Cardiac muscle cell (in vitro differentiated cells and primary cell): ENCODE results near the gene HSPH1. TPM values are rescaled to one million over a fixed set of nuclear protein-coding genes. Genes with fewer than 3 reads are reported as not detected.

Experiments
- DNase-seq, 2 donors: peaks; one replicate each; pipeline versions ENCODE4 v3.0.0 to v3.0.0-alpha.2; 2010 to 2017; ENCODE audit warnings: low read depth in 1 of 2, low spot score in 1 of 2
- H3K27ac ChIP-seq: fragments of 200-600 bp; sonication (generic); 2 replicates; pipeline ENCODE4 v1.5.1; 2016
- H3K27me3 ChIP-seq: fragments of 200-600 bp; sonication (generic); 2 replicates; pipeline ENCODE4 v1.6.0; 2016; ENCODE audit warnings: control low read depth
- H3K36me3 ChIP-seq: fragments of 200-600 bp; sonication (generic); 2 replicates; pipeline ENCODE4 v1.5.1; 2016; ENCODE audit warnings: control low read depth
- H3K4me1 ChIP-seq: fragments of 200-600 bp; sonication (generic); 2 replicates; pipeline ENCODE4 v1.8.1; 2017; ENCODE audit warnings: low read depth, mild to moderate bottlenecking, mixed run types
- H3K4me3 ChIP-seq: fragments of 200-600 bp; sonication (generic); 2 replicates; pipeline ENCODE4 v1.5.1; 2016; ENCODE audit warnings: mild to moderate bottlenecking
- H3K9me3 ChIP-seq: fragments of 200-600 bp; sonication (generic); 2 replicates; pipeline ENCODE4 v1.5.1; 2017; ENCODE audit warnings: low read depth, mild to moderate bottlenecking, control low read depth
- polyA plus RNA-seq: library from polyadenylated mRNA; unstranded; fragments of >200 nt; fragmentation: Nextera tagmentation; extraction: Ambion mirVana; gene quantifications from 2 replicates; pipeline ENCODE4 v1.2.1, GENCODE V29; 2016
- total RNA-seq: library from RNA; depleted of rRNA; stranded (reverse); fragments of >200 nt; gene quantifications from 2 replicates; pipeline ENCODE4 v1.2.3, GENCODE V29; 2016
- TF ChIP-seq, protein P1 (sequence below): IDR thresholded peaks from 2 replicates; pipeline ENCODE4 v1.5.1; 2012; ENCODE audit warnings: low read depth, mild to moderate bottlenecking, low read length

HSPH1 gene
- total and polyA plus RNA-seq, 2 experiments from 2014 or later = 25.8 to 50.8 TPM

DNA sequence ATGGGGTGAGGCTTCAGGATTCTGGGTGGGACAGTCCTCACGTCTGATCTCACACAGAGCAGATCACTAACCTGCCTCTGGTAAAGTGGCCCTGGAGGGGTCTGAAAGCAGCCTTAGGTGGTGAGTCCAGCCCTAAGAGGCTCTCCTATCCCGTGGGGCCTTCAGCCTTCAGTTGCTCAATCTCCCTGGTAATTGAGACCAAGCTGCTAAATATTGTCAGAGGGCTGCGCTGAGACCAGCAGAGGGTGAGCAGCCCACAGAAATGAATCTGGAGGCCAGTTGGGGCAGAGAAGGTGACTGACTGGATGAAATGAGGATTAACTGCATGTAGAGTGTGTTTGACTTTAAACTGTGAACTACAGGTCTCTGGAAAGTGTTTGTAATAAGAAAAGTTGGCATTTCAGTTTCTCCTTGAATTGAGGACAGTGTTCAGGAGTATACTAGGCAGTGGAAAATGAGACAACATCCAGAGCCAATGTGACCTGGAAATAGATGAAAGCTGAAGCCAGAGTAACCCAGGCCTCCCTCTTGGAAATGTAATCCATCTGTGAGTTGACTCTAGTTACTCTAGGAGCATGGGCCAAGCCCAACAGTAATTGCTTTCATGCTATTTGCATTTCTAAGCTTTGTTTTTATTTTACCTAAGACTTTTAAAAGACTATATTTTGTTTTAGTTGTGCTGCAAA is 14.3 kb upstream of the HSPH1 start:
- H3K9me3 ChIP-seq = no peaks in the 10 kb centered on the region
- no peaks in the 10 kb centered on the region for H3K27me3 ChIP-seq
- H3K4me1 ChIP-seq = no peaks in the 10 kb centered on the region
- no peak for DNase-seq
- TF ChIP-seq, protein P1, sequence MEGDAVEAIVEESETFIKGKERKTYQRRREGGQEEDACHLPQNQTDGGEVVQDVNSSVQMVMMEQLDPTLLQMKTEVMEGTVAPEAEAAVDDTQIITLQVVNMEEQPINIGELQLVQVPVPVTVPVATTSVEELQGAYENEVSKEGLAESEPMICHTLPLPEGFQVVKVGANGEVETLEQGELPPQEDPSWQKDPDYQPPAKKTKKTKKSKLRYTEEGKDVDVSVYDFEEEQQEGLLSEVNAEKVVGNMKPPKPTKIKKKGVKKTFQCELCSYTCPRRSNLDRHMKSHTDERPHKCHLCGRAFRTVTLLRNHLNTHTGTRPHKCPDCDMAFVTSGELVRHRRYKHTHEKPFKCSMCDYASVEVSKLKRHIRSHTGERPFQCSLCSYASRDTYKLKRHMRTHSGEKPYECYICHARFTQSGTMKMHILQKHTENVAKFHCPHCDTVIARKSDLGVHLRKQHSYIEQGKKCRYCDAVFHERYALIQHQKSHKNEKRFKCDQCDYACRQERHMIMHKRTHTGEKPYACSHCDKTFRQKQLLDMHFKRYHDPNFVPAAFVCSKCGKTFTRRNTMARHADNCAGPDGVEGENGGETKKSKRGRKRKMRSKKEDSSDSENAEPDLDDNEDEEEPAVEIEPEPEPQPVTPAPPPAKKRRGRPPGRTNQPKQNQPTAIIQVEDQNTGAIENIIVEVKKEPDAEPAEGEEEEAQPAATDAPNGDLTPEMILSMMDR = no peak
- no peak overlapping the region for H3K4me3 ChIP-seq
- H3K27ac ChIP-seq = no peak overlapping the region
- no peaks in the 10 kb centered on the region for H3K36me3 ChIP-seq

DNA sequence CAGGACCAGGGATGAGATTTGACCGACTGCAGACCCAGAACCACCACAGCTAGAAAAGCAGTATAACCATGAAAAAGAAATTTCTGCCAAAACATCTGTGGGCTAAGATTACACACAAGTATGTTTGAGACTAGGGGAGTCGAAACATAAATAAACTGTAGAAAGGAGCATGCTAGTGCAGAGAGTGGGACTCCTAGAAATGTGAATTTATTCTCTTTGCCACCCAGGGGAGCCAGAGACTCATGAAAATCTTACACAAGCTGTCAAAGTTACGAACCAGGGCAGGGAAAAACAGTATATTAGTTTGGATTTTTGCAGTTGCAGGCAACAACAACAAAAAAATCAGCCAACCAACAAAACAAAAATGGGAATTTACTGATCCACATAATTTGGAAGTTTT is 12.3 kb upstream of the HSPH1 start:
- TF ChIP-seq, protein P1 = peak; percentile 43
- peak in 1 of 2 donors; percentile 64 for DNase-seq
- Histone ChIP-seq H3K9me3 (no peaks in the 10 kb centered on the region), H3K4me1 (no peaks in the 10 kb centered on the region), H3K4me3 (no peak overlapping the region), H3K27me3 (no peaks in the 10 kb centered on the region), H3K36me3 (no peaks in the 10 kb centered on the region), H3K27ac (no peak overlapping the region)

DNA sequence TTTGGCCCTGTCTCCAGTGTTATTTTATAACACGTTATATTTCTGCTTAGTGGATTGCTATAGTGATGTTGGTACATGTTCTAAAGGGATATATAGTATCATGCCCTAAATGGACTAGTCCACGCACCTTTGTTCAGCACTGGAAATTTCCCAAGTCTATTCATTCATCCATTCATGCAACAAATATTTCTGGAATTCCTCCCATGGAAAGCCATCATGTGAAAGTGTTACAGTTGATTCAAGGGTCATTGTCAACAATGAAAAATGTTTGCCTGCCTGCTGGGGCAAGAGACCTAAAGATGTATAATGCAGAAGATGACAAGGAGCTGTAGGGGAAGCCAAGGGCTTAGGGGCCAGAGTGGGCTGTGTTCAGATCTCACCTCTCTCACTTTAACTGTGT is 10.8 kb upstream of the HSPH1 start:
- DNase-seq = peak in 1 of 2 donors; percentile 95
- Histone ChIP-seq H3K4me1 (no peaks in the 10 kb centered on the region), H3K27ac (no peak overlapping the region)

DNA sequence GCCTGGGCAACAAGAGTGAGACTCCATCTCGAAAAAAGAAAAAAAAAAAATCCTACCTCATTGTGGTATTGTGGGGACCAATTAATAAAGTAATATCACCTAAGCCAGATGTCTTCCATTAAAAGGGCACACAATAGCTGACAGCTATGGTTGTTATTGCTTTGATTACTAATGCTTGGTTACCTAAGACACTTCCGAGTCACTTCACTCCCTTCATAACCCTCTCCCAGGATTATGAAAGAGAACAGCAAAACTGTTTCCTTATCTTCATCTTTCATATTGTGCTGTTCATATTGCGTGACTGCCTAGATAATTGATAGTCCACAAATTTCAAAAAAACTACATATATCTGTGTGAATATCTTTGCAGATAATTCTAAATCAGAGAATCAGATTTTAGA is 10.3 kb upstream of the HSPH1 start:
- Histone ChIP-seq H3K27ac (no peak overlapping the region), H3K9me3 (no peaks in the 10 kb centered on the region), H3K36me3 (no peaks in the 10 kb centered on the region), H3K27me3 (no peaks in the 10 kb centered on the region), H3K4me3 (no peak overlapping the region), H3K4me1 (no peaks in the 10 kb centered on the region)
- TF ChIP-seq, protein P1 = no peak
- peak in 1 of 2 donors; percentile 84 for DNase-seq

More for the DNA sequence above, 10.8 kb upstream of the HSPH1 start:
- H3K36me3 ChIP-seq = no peaks in the 10 kb centered on the region
- no peaks in the 10 kb centered on the region for H3K9me3 ChIP-seq
- TF ChIP-seq, protein P1 = no peak
- no peak overlapping the region for H3K4me3 ChIP-seq
- H3K27me3 ChIP-seq = no peaks in the 10 kb centered on the region

DNA sequence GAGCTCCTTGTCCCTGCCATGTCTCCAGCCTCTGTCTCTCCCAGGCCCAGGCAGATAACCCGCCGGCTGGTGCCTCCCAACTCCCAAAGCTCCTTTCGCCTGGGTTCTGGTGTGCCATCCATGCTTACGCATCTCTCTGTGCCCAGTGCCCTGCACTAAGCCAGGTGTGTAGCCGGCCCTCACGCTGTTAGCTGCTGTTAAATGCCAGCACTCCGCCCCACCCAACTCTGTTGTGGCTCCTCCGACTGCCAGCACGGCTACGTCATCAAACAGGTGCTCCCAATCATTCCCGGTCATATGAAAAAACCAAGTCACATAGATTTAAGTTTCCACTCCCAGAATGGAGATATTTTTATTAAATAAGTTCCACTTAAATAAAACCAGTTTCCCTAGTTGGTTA is 7.0 kb upstream of the HSPH1 start:
- no peak for DNase-seq
- Histone ChIP-seq H3K36me3 (no peaks in the 10 kb centered on the region), H3K9me3 (no peaks in the 10 kb centered on the region), H3K27ac (no peak overlapping the region), H3K4me1 (no peaks in the 10 kb centered on the region), H3K4me3 (no peak overlapping the region), H3K27me3 (no peaks in the 10 kb centered on the region)
- TF ChIP-seq, protein P1 = no peak
